ENCODE measurements around the gene SOCS1. TPM values are rescaled to one million over a fixed set of nuclear protein-coding genes. Genes with fewer than 3 reads are reported as not detected.

The SOCS1 gene
- total and polyA plus RNA-seq, 2 donors (not counting 1 experiment from before 2014, with no cell fraction given): 29.7 to 107 TPM

- no peaks in the 10 kb centered on the region for H4K20me1 ChIP-seq (ENCODE audit: control insufficient read depth, insufficient read depth, low read length, poor library complexity, severe bottlenecking)
- H3K27ac ChIP-seq (ENCODE audit: low read length in 2 of 2): no peak within 1 kb of the TSS
- intact Hi-C loops (cut with micrococcal nuclease): no loop called here
- TF ChIP-seq CTCF (IDR thresholded peaks at IDR 0.05) (no peak), EZH2 (IDR thresholded peaks at IDR 0.05; ENCODE audit: borderline replicate concordance, insufficient read depth, low read depth, low read length, poor library complexity, severe bottlenecking) (no peak)
- ATAC-seq (ENCODE audit: low read depth): no peak
- Mint-ChIP-seq H3K9me3 (ENCODE audit: insufficient read depth) (no peaks in the 10 kb centered on the region), H3K4me1 (peaks cover 16% of the 10 kb centered on the region), H3K27ac (no peak within 1 kb of the TSS), H3K4me3 (no peak within 1 kb of the TSS), H3K27me3 (no peaks in the 10 kb centered on the region)
- H3K9me3 ChIP-seq (ENCODE audit: control extremely low read depth in 1 of 3, control insufficient read depth in 2 of 3, insufficient read depth in 1 of 3, low read length in 2 of 3): peaks cover 0 to 3% (median 0%) of the 10 kb centered on the region in 3 donors
- no peak within 1 kb of the TSS for H3K4me2 ChIP-seq (replicated peaks; ENCODE audit: low read depth, low read length, poor library complexity, severe bottlenecking)
- H3K79me2 ChIP-seq (ENCODE audit: control insufficient read depth, insufficient read depth, low read length): no peaks in the 10 kb centered on the region
- ChIA-PET CTCF (interaction anchor here (0.8 kb wide), 1 partner anchor 22 kb away, joined by 3 read pairs; no protein-coding TSS in a partner anchor), POLR2A (interaction anchor here (0.7 kb wide), 1 partner anchor 96 kb away, joined by 3 read pairs; no protein-coding TSS in a partner anchor)
- H3K27me3 ChIP-seq (replicated peaks in 1 of 4; ENCODE audit: control extremely low read depth in 1 of 4, control insufficient read depth in 3 of 4, insufficient read depth in 4 of 4, low read length in 3 of 4): no peaks in the 10 kb centered on the region
- 97% methylated on average over 26 of the region's 26 CpGs for WGBS (ENCODE audit: insufficient coverage)
- H3K4me1 ChIP-seq (ENCODE audit: control insufficient read depth in 2 of 2, insufficient read depth in 2 of 2, low read length in 2 of 2): peaks cover 13 to 15% of the 10 kb centered on the region in 2 donors
- H2AFZ ChIP-seq (ENCODE audit: insufficient read depth, low read depth, low read length, poor library complexity, severe bottlenecking): no peak within 1 kb of the TSS
- no peak within 1 kb of the TSS for H3K4me3 ChIP-seq (ENCODE audit: control extremely low read depth in 1 of 5, extremely low read depth in 1 of 5, insufficient read depth in 1 of 5, low read depth in 2 of 5, low read length in 4 of 5)
- no peaks in the 10 kb centered on the region for H3K36me3 ChIP-seq (replicated peaks in 1 of 2; ENCODE audit: control extremely low read depth in 1 of 2, control insufficient read depth in 1 of 2, extremely low read depth in 1 of 2, insufficient read depth in 2 of 2, low read length in 1 of 2)
- no peak for DNase-seq
- no peak within 1 kb of the TSS for H3K9ac ChIP-seq (ENCODE audit: low read length)
Measured at GRCh38 chr16:11276143-11276895, 20.3 kb upstream of the SOCS1 start, which contains the start of gene PRM2. Gene PRM2 (minus strand): TSS chr16:11276480. CDS start chr16:11276370, 110 bp downstream.

GRCh38 chr16:11274964-11275363 lies 19.0 kb upstream of the SOCS1 start:
- CTCF ChIA-PET: no interaction called here
- intact Hi-C loops (cut with micrococcal nuclease): no loop called here

More at GRCh38 chr16:11274964-11275363, 19.0 kb upstream of the SOCS1 start:
- Mint-ChIP-seq H3K4me1 (peaks cover 14% of the 10 kb centered on the region), H3K4me3 (no peak overlapping the region), H3K9me3 (ENCODE audit: insufficient read depth) (no peaks in the 10 kb centered on the region), H3K27ac (no peak overlapping the region), H3K27me3 (no peaks in the 10 kb centered on the region)
- Histone ChIP-seq H3K27me3 (replicated peaks in 1 of 4; ENCODE audit: control extremely low read depth in 1 of 4, control insufficient read depth in 3 of 4, insufficient read depth in 4 of 4, low read length in 3 of 4) (no peaks in the 10 kb centered on the region), H3K9me3 (ENCODE audit: control extremely low read depth in 1 of 3, control insufficient read depth in 2 of 3, insufficient read depth in 1 of 3, low read length in 2 of 3) (peaks cover 0 to 3% (median 0%) of the 10 kb centered on the region in 3 donors), H3K4me2 (replicated peaks; ENCODE audit: low read depth, low read length, poor library complexity, severe bottlenecking) (no peak overlapping the region), H3K79me2 (ENCODE audit: control insufficient read depth, insufficient read depth, low read length) (no peaks in the 10 kb centered on the region), H3K9ac (ENCODE audit: low read length) (no peak overlapping the region), H3K36me3 (replicated peaks in 1 of 2; ENCODE audit: control extremely low read depth in 1 of 2, control insufficient read depth in 1 of 2, extremely low read depth in 1 of 2, insufficient read depth in 2 of 2, low read length in 1 of 2) (no peaks in the 10 kb centered on the region), H3K4me3 (ENCODE audit: control extremely low read depth in 1 of 5, extremely low read depth in 1 of 5, insufficient read depth in 1 of 5, low read depth in 2 of 5, low read length in 4 of 5) (no peak overlapping the region), H2AFZ (ENCODE audit: insufficient read depth, low read depth, low read length, poor library complexity, severe bottlenecking) (no peak overlapping the region), H3K27ac (ENCODE audit: low read length in 2 of 2) (no peak overlapping the region), H3K4me1 (ENCODE audit: control insufficient read depth in 2 of 2, insufficient read depth in 2 of 2, low read length in 2 of 2) (peaks cover 13 to 15% of the 10 kb centered on the region in 2 donors), H4K20me1 (ENCODE audit: control insufficient read depth, insufficient read depth, low read length, poor library complexity, severe bottlenecking) (no peaks in the 10 kb centered on the region)
- TF ChIP-seq EZH2 (IDR thresholded peaks at IDR 0.05; ENCODE audit: borderline replicate concordance, insufficient read depth, low read depth, low read length, poor library complexity, severe bottlenecking) (no peak), CTCF (IDR thresholded peaks at IDR 0.05) (no peak)
- ATAC-seq (ENCODE audit: low read depth) (no peak), DNase-seq (no peak)
- 94% methylated on average over 5 of the region's 7 CpGs for WGBS (ENCODE audit: insufficient coverage)
- POLR2A ChIA-PET: no interaction called here

Measured in B cell (primary cell).